GM23338 (cell line): ENCODE results near the gene CCDC30. TPM values are rescaled to one million over a fixed set of nuclear protein-coding genes. Genes with fewer than 3 reads are reported as not detected.

Experiments used
- ATAC-seq: fragments of 200-7000 bp; cut with Tn5 transposase; 3 replicates; pipeline ENCODE4 v1.9.1; 2020
- DNase-seq: peaks from one replicate; pipeline ENCODE4 v3.0.0-alpha.2; 2015; ENCODE audit warnings: low spot score
- H2AFZ ChIP-seq: fragments of 200-600 bp; sonication (generic); 2 replicates; pipeline ENCODE4 v1.8.0; 2016; ENCODE audit warnings: antibody characterized with exemption, mild to moderate bottlenecking, moderate library complexity
- H3F3A ChIP-seq: fragments of 200-600 bp; sonication (generic); replicated peaks from 2 replicates; pipeline ENCODE4 v1.8.0; 2017; ENCODE audit warnings: antibody characterized with exemption, mixed run types, low read depth
- H3K27ac ChIP-seq: fragments of 200-600 bp; sonication (generic); 2 replicates; pipeline ENCODE4 v1.6.1; 2016; ENCODE audit warnings: low read depth
- H3K27me3 ChIP-seq: fragments of 200-600 bp; sonication (generic); 2 replicates; pipeline ENCODE4 v1.8.0; 2016; ENCODE audit warnings: mild to moderate bottlenecking, mixed run types, moderate library complexity; ENCODE audit not compliant: insufficient read depth
- H3K36me3 ChIP-seq: fragments of 200-600 bp; sonication (generic); 2 replicates; pipeline ENCODE4 v1.8.0; 2016; ENCODE audit warnings: mild to moderate bottlenecking; ENCODE audit not compliant: insufficient read depth
- H3K4me1 ChIP-seq: fragments of 200-600 bp; sonication (generic); 2 replicates; pipeline ENCODE4 v1.8.0; 2016; ENCODE audit warnings: mild to moderate bottlenecking, moderate library complexity; ENCODE audit not compliant: insufficient read depth
- H3K4me2 ChIP-seq: fragments of 200-600 bp; sonication (generic); 2 replicates; pipeline ENCODE4 v1.7.1; 2017; ENCODE audit warnings: mixed run types
- H3K4me3 ChIP-seq: fragments of 200-600 bp; sonication (generic); 2 replicates; pipeline ENCODE4 v1.6.1; 2016; ENCODE audit warnings: mixed run types
- H3K79me2 ChIP-seq: fragments of 200-600 bp; sonication (generic); replicated peaks from 2 replicates; pipeline ENCODE4 v1.8.0; 2017; ENCODE audit warnings: mild to moderate bottlenecking; ENCODE audit not compliant: insufficient read depth
- H3K9me2 ChIP-seq: fragments of 200-600 bp; sonication (generic); 2 replicates; pipeline ENCODE4 v1.8.0; 2017; ENCODE audit not compliant: insufficient read depth
- H4K20me1 ChIP-seq: fragments of 200-600 bp; sonication (generic); replicated peaks from 2 replicates; pipeline ENCODE4 v1.8.0; 2017; ENCODE audit warnings: mild to moderate bottlenecking; ENCODE audit not compliant: insufficient read depth
- H3K27ac Mint-ChIP-seq: 2 replicates; pipeline ENCODE4 v1.8.0; 2020; ENCODE audit warnings: inconsistent platforms, mild to moderate bottlenecking, moderate library complexity, mixed read lengths
- H3K27me3 Mint-ChIP-seq: 3 replicates; pipeline ENCODE4 v1.8.0; 2022; ENCODE audit warnings: low read depth, mild to moderate bottlenecking, moderate library complexity, mixed read lengths, inconsistent platforms; ENCODE audit not compliant: insufficient read depth, poor library complexity
- H3K36me3 Mint-ChIP-seq: 3 replicates; pipeline ENCODE4 v1.8.0; 2021; ENCODE audit warnings: low read depth, mild to moderate bottlenecking, inconsistent platforms, moderate library complexity, mixed read lengths
- H3K4me1 Mint-ChIP-seq: 3 replicates; pipeline ENCODE4 v1.8.0; 2020; ENCODE audit warnings: mild to moderate bottlenecking, inconsistent platforms, mixed read lengths
- H3K4me3 Mint-ChIP-seq: 3 replicates; pipeline ENCODE4 v1.8.0; 2021; ENCODE audit warnings: moderate library complexity, mild to moderate bottlenecking, inconsistent platforms, mixed read lengths
- H3K9me3 Mint-ChIP-seq: 3 replicates; pipeline ENCODE4 v1.8.0; 2020; ENCODE audit warnings: moderate library complexity, mild to moderate bottlenecking, inconsistent platforms, mixed read lengths
- CREB1 ChIP-seq: fragments of 250-450 bp; sonication (Bioruptor Pico); IDR thresholded peaks from 2 replicates; pipeline ENCODE4 v1.5.0; 2020; ENCODE audit warnings: low read depth, mild to moderate bottlenecking, moderate library complexity
- ETS1 ChIP-seq: IDR thresholded peaks from 2 replicates; pipeline ENCODE4 v1.6.1; 2016; ENCODE audit warnings: antibody characterized with exemption
- EZH2 ChIP-seq: fragments of 200-600 bp; sonication (generic); IDR thresholded peaks from one replicate; pipeline ENCODE4 v1.8.0; 2017; ENCODE audit warnings: antibody characterized with exemption, mild to moderate bottlenecking, low read depth; ENCODE audit not compliant: unreplicated experiment
- NANOG ChIP-seq: IDR thresholded peaks from 2 replicates; pipeline ENCODE4 v1.6.1; 2016; ENCODE audit warnings: antibody characterized with exemption, borderline replicate concordance
- POLR2AphosphoS5 ChIP-seq: IDR thresholded peaks from 2 replicates; pipeline ENCODE4 v1.6.1; 2016; ENCODE audit warnings: antibody characterized with exemption, low read depth
- ZNF114 ChIP-seq: fragments of 250-450 bp; sonication (Bioruptor Pico); IDR thresholded peaks from 2 replicates; pipeline ENCODE4 v1.5.0; 2020; ENCODE audit warnings: mild to moderate bottlenecking, moderate library complexity
- polyA plus RNA-seq: library from polyadenylated mRNA; unstranded; fragments of >200 nt; fragmentation: Nextera tagmentation; extraction: Ambion mirVana; gene quantifications from 2 replicates; pipeline ENCODE4 v1.2.1, GENCODE V29; 2016
- total RNA-seq: library from RNA; depleted of rRNA; stranded (reverse); fragments of >200 nt; shearing (Covaris generic); gene quantifications from 2 replicates; pipeline ENCODE4 v1.2.3, GENCODE V29; 2014
- TF ChIP-seq, protein P1 (sequence below): IDR thresholded peaks from one replicate; pipeline ENCODE4 v1.6.1; 2018; ENCODE audit warnings: antibody characterized with exemption; ENCODE audit not compliant: unreplicated experiment

Gene CCDC30
- total and polyA plus RNA-seq, 2 experiments from 2014 or later = 0.56 to 1.8 TPM

DNA sequence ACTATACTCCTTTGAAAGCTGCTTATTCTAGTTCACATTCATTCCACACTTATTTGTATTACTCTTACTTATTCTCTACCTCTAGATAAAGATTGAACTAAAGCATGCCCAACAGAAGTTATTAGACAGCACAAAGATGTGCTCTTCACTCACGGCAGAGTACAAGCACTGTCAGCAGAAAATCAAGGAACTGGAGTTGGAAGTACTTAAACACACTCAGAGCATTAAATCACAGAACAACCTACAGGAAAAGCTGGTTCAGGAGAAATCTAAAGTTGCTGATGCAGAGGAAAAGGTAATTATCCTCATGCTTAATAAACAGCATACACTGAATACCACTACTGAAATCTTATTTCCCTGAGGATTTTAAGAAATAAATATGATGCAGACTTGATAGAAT is 113.8 kb downstream of the CCDC30 start:
- H3K9me3 Mint-ChIP-seq = no peaks in the 10 kb centered on the region
- no peak for ATAC-seq
- H3K36me3 Mint-ChIP-seq = no peaks in the 10 kb centered on the region
- Histone ChIP-seq H3K4me2 (no peak overlapping the region), H3K36me3 (no peaks in the 10 kb centered on the region), H3K79me2 (no peaks in the 10 kb centered on the region), H4K20me1 (no peaks in the 10 kb centered on the region), H3F3A (no peaks in the 10 kb centered on the region), H3K4me3 (no peak overlapping the region), H3K9me2 (no peaks in the 10 kb centered on the region), H2AFZ (no peak overlapping the region), H3K27ac (no peak overlapping the region), H3K4me1 (no peaks in the 10 kb centered on the region), H3K27me3 (no peaks in the 10 kb centered on the region)
- no peak overlapping the region for H3K4me3 Mint-ChIP-seq
- DNase-seq = no peak
- TF ChIP-seq ZNF114 (CRISPR knock-in tag) = no peak
- no peak for TF ChIP-seq CREB1 (CRISPR knock-in tag)
- TF ChIP-seq ETS1 = no peak
- no peak for TF ChIP-seq NANOG
- no peaks in the 10 kb centered on the region for H3K4me1 Mint-ChIP-seq
- H3K27me3 Mint-ChIP-seq = no peaks in the 10 kb centered on the region
- H3K27ac Mint-ChIP-seq = no peak overlapping the region

DNA sequence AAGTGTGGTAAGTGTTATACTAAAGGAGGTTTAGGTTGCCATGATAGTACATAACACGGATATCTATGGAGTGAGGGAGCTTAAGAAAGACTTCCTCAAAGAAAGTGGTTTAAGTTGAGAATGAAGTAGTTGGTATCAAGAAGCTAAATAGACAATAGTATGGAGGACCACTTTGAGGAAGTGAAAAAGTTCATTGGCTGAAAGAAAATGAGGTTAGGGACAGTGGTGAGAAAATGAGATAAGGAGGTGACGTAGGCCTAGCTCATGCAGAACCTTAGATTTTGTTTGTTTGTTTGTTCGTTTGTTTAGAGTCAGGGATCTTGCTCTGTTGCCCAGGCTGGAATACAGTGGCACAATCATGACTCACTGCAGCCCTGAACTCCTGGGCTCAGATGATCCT is 122.9 kb downstream of the CCDC30 start:
- Mint-ChIP-seq H3K27ac (no peak overlapping the region), H3K36me3 (peaks cover 15% of the 10 kb centered on the region; the same call in 2 of the 3 replicates), H3K9me3 (peaks cover 21% of the 10 kb centered on the region), H3K4me3 (no peak overlapping the region), H3K27me3 (no peaks in the 10 kb centered on the region), H3K4me1 (no peaks in the 10 kb centered on the region)
- Histone ChIP-seq H3K79me2 (no peaks in the 10 kb centered on the region), H3K27me3 (no peaks in the 10 kb centered on the region), H3K4me3 (no peak overlapping the region), H3K4me1 (no peaks in the 10 kb centered on the region), H3K27ac (no peak overlapping the region), H3K36me3 (peaks cover 11% of the 10 kb centered on the region), H3K4me2 (no peak overlapping the region), H2AFZ (no peak overlapping the region), H3F3A (no peaks in the 10 kb centered on the region), H4K20me1 (no peaks in the 10 kb centered on the region), H3K9me2 (no peaks in the 10 kb centered on the region)
- DNase-seq (no peak), ATAC-seq (no peak)
- TF ChIP-seq, protein P1, sequence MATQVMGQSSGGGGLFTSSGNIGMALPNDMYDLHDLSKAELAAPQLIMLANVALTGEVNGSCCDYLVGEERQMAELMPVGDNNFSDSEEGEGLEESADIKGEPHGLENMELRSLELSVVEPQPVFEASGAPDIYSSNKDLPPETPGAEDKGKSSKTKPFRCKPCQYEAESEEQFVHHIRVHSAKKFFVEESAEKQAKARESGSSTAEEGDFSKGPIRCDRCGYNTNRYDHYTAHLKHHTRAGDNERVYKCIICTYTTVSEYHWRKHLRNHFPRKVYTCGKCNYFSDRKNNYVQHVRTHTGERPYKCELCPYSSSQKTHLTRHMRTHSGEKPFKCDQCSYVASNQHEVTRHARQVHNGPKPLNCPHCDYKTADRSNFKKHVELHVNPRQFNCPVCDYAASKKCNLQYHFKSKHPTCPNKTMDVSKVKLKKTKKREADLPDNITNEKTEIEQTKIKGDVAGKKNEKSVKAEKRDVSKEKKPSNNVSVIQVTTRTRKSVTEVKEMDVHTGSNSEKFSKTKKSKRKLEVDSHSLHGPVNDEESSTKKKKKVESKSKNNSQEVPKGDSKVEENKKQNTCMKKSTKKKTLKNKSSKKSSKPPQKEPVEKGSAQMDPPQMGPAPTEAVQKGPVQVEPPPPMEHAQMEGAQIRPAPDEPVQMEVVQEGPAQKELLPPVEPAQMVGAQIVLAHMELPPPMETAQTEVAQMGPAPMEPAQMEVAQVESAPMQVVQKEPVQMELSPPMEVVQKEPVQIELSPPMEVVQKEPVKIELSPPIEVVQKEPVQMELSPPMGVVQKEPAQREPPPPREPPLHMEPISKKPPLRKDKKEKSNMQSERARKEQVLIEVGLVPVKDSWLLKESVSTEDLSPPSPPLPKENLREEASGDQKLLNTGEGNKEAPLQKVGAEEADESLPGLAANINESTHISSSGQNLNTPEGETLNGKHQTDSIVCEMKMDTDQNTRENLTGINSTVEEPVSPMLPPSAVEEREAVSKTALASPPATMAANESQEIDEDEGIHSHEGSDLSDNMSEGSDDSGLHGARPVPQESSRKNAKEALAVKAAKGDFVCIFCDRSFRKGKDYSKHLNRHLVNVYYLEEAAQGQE = no peak
- TF ChIP-seq POLR2AphosphoS5 = no peak
- TF ChIP-seq EZH2 = no peak
